PFSK-1 (cell line): ENCODE results near the gene ABCC4.

Experiments used
- FOXP2 ChIP-seq: optimal IDR thresholded peaks from 2 replicates; pipeline ENCODE3; 2011; ENCODE audit warnings: borderline replicate concordance, control low read depth, inconsistent platforms; ENCODE audit not compliant: insufficient read depth; ENCODE audit errors: extremely low read length, extremely low read depth
- POLR2AphosphoS5 ChIP-seq: IDR thresholded peaks from 2 replicates; pipeline ENCODE4 v1.6.1; 2012; ENCODE audit warnings: low read depth, mild to moderate bottlenecking, control low read depth, low read length, moderate library complexity
- SIN3A ChIP-seq: IDR thresholded peaks from 2 replicates; pipeline ENCODE4 v1.6.1; 2012; ENCODE audit warnings: mild to moderate bottlenecking, low read length, moderate library complexity, borderline replicate concordance; ENCODE audit not compliant: insufficient read depth
- TAF1 ChIP-seq: IDR thresholded peaks from 2 replicates; pipeline ENCODE4 v1.6.1; 2012; ENCODE audit warnings: low read length, control low read depth, borderline replicate concordance; ENCODE audit not compliant: insufficient read depth
- TF ChIP-seq, protein P1 (sequence below), 2 experiments: IDR thresholded peaks; 2 replicates each; pipeline versions ENCODE4 v1.6.1 to v1.8.0; 2011 to 2012; ENCODE audit warnings: low read depth in 2 of 2, low read length in 2 of 2, control low read depth in 1 of 2, inconsistent platforms in 1 of 2, mild to moderate bottlenecking in 1 of 2, moderate library complexity in 1 of 2; ENCODE audit not compliant: insufficient read depth in 1 of 2

Gene ABCC4

DNA sequence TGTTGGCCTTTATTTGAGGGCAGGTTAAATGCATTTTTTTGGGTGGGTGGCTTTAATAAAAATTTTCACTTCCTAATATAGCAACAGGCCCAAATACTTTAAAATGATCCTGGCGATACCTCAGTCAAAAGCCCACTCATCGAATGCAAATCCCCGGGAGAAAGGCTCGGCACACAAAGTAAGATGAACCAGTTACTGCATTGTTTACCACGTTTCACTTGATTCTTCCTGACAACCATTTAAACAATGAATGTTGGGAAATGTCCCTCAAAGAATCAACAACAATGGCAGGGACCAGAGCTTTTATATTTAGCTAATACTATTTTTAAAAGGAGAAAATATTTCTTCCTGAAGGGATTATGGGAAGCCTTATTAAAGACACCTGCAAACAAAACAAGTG, 187.7 kb downstream of the ABCC4 start:
- no peak for TF ChIP-seq POLR2AphosphoS5
- TF ChIP-seq FOXP2, result no peak
- TF ChIP-seq, protein P1, sequence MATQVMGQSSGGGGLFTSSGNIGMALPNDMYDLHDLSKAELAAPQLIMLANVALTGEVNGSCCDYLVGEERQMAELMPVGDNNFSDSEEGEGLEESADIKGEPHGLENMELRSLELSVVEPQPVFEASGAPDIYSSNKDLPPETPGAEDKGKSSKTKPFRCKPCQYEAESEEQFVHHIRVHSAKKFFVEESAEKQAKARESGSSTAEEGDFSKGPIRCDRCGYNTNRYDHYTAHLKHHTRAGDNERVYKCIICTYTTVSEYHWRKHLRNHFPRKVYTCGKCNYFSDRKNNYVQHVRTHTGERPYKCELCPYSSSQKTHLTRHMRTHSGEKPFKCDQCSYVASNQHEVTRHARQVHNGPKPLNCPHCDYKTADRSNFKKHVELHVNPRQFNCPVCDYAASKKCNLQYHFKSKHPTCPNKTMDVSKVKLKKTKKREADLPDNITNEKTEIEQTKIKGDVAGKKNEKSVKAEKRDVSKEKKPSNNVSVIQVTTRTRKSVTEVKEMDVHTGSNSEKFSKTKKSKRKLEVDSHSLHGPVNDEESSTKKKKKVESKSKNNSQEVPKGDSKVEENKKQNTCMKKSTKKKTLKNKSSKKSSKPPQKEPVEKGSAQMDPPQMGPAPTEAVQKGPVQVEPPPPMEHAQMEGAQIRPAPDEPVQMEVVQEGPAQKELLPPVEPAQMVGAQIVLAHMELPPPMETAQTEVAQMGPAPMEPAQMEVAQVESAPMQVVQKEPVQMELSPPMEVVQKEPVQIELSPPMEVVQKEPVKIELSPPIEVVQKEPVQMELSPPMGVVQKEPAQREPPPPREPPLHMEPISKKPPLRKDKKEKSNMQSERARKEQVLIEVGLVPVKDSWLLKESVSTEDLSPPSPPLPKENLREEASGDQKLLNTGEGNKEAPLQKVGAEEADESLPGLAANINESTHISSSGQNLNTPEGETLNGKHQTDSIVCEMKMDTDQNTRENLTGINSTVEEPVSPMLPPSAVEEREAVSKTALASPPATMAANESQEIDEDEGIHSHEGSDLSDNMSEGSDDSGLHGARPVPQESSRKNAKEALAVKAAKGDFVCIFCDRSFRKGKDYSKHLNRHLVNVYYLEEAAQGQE (IDR thresholded peaks at IDR 0.05; ENCODE audit: insufficient read depth in 1 of 2, low read depth in 2 of 2, low read length in 2 of 2), result no peak
- TF ChIP-seq SIN3A, result no peak
- no peak for TF ChIP-seq TAF1

DNA sequence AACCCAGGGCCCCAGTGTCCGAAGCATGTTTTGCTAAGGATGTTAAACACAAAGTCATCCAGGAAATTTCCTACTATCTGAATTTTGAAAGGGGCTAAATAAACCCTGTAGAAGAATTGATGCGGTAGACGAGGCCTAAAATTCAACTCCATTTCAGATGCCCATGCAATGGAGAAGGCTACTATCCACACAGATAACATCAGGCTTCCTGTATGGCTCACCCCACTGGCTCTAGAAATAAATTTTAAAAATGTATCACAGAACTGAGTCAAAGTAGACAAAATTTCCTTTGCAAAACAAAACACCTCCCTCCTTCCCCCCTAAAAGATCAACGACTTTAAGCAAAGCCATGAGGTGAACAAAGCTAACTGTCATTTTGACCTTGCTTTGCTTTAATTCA, 188.4 kb downstream of the ABCC4 start:
- no peak for TF ChIP-seq FOXP2
- TF ChIP-seq, protein P1 (IDR thresholded peaks at IDR 0.05; ENCODE audit: insufficient read depth in 1 of 2, low read depth in 2 of 2, low read length in 2 of 2), result no peak
- TF ChIP-seq POLR2AphosphoS5, result no peak
- no peak for TF ChIP-seq SIN3A
- TF ChIP-seq TAF1, result no peak

GRCh38 chr13:95111608-95112007, 189.6 kb downstream of the ABCC4 start:
- TF ChIP-seq TAF1, result no peak
- TF ChIP-seq POLR2AphosphoS5, result no peak
- no peak for TF ChIP-seq FOXP2
- TF ChIP-seq SIN3A, result no peak
- TF ChIP-seq, protein P1 (IDR thresholded peaks at IDR 0.05; ENCODE audit: insufficient read depth in 1 of 2, low read depth in 2 of 2, low read length in 2 of 2), result no peak

GRCh38 chr13:95106562-95106961, 194.7 kb downstream of the ABCC4 start:
- no peak for TF ChIP-seq TAF1

DNA sequence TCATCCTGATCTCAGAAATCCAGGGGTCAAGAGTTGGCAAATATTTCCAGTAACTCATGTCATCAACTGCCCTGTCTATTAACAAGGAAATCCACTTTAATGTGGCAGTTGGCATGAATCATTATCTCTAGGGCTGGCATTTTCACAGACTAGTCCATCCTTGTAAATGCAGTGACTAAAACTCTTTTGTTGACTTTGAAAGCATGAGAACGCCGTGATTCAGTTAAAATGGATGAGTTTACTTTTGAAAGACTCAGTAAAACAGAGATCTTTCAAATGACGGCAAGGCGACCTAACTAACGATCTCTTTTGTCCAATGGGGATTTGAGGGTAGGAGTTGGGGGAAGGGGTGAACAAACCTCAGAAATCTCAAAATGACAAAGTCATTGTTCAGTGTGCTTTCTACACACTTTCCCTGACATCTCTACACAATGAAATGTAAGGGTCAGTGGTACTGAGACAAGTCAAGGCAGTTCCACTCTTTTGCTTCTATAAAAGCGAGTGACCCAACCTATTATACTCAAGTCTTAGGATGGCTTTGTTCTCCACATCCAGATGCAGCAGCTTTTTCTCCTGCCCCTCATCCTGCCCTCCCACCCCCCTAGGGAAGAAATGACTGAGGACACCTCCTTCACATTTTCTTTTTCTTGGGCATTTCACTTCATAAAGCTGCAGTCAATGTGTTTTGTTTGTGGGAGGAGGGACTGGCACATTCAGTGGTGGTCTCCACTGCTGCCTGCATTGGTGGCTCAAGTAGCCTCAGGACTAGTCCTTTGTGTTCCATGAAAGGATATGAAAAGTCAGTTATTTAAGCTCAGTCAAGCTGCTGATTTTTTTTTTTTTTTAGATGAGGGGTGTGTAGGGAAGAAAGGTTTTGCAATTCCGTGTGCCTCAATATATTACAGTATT, 200.5 kb downstream of the ABCC4 start:
- no peak for TF ChIP-seq TAF1
- TF ChIP-seq FOXP2, result no peak
- no peak for TF ChIP-seq SIN3A
- no peak for TF ChIP-seq POLR2AphosphoS5
- TF ChIP-seq, protein P1 (IDR thresholded peaks at IDR 0.05; ENCODE audit: insufficient read depth in 1 of 2, low read depth in 2 of 2, low read length in 2 of 2), result no peak
